HG03460 (cell line): ENCODE data around the gene CHI3L1.
A peak's percentile ranks its signal among the peaks of the same experiment; 100 is the strongest.

ENCODE experiments used
- ATAC-seq: cut with Tn5 transposase; IDR thresholded peaks from one replicate; pipeline ENCODE4 v1.9.1; 2021; ENCODE audit not compliant: unreplicated experiment

CHI3L1 gene

DNA sequence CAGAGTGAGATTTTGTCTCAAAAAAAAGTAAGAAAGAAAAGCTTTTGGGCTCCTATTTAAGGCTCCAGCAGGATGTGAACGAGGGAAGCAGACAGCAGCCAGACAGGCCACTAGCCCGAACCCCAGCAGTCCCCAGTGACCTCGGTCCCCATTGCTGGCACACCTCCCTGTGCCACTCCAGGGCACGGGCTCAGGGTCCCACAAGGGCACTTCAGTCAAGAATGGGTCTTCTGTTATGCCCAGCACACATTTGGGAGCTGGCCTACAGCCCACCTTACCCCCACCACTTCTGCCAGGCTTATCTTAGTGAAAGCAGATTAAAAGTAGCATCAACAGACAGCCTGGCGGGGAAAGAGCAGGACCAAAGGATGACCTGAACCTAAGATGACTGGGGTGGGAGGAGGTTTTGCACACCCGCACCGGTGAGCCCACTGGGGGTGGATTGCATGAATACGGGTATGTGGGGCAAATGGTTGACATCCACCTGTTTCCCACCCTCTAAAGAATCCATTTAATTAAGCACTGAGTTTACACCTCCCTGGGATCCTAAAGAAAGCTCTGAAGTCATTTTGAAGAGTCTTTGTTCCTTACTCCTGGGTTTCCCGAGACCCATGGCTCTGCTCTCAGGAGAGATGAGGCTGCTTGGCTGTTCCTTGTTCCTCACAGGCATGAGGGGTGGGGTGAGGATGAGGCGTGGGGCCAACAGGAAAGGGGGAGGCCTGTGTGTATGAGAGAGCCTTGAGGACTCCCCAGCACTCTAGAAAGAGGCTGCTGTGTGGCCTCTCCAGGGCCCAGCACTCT lies 4.7 kb downstream of the CHI3L1 start:
- no peak for ATAC-seq

DNA sequence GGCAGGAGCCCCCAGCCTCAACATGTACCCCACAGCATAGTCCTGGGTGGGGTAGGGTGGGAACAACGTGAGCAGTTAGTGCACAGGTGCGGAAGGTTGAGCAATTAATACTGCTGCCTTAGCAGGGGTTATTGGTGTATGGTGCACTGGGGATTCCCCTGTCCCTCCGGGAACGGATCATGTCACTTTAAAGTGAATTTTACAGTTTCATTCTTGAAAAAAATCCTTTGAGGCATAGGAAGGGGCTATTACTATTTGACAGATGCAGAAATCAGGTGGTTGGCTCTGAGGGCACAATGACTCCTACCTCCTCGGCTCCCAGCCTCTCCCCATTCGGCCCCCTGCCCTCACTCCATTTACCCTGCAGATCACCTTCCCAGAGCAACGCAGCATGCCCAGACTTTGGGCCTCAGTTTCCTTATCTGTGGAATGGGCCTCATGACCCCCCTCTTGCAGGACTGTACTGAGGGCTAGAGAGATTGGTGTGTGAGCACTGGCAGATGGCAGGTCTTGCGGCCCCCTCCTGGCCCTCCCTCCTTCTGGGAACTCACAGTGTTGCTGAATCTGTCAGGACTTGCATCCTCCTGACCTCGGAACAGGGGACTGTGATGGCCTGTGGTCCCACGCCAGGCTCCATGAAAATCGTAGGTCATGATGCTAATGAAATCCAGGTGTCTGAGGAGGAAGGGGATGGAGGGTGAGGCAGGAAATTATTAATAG lies 5.7 kb downstream of the CHI3L1 start:
- ATAC-seq: no peak

DNA sequence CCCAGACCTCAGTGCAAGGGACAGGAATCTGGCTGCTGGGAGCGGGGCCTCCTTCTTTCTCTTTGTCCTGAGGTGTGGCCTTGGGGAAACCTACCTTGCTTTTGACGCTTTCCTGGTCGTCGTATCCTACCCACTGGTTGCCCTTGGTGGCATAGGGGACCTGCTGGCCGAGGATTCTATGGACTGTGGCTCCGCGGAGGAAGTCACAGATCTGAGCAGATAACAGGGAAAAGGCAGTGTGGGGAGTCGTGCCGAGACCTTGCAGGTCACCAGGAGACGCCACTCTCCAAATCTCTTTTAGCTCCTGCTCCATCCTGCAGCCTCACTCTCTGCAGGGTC lies 6.9 kb downstream of the CHI3L1 start:
- ATAC-seq: no peak

DNA sequence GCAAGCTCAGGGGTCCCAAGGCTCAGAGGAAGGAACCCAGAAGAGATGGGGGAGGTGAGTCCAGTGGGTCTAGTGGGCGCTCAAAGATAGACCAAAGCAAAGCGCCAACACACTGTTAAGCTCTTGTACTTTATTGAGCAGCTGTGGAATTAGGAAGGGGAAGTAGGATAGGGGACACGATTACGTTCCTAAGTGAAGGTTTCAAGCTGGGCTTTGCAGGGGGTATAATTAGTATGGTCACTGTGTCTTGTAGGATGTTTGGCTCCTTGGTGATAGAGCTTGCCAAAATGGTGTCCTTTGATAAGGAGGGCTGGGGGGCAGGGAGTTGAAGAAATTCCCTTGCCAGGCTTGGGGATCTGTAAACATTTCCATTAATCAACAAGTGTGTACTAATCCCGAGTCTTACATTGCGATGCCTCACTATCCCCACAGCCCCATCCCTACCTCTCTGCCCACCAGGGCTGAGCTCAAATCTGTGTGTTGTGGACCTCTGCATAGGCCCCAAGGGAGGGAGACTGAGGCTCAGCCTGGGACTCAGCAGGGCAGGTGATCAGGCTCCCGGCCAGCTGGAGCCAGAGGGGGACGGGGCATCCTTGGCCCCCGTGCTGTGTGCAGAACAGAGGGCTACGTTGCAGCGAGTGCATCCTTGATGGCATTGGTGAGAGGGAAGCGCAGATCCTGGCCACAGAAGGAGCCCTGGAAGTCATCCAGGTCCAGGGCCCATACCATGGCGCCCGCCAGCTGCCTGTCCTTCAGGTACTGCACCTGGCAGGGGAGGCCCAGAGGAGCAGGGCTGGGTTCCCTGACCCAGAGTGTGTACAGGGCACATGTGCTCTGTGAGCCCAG lies 7.5 kb downstream of the CHI3L1 start:
- no peak for ATAC-seq

DNA sequence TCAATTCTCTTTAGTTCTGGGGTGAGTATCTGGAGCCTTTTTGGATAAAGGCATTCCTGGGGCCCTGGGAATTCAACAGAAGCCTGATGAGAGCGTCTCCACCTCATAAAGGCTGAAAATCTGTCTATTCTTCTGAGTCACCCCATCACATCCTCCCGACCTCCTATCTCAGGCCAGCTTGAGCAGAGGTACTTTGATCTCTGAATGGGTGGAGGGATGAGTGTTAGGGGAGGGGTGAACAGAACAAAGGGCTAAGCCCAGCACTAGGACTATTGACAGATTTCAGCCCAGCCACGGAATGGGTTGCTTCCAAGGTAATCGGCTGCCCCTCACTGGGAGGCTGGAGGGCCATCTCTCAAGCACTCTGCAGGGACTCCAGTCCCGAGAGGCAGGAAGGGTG lies 8.4 kb downstream of the CHI3L1 start:
- no peak for ATAC-seq

DNA sequence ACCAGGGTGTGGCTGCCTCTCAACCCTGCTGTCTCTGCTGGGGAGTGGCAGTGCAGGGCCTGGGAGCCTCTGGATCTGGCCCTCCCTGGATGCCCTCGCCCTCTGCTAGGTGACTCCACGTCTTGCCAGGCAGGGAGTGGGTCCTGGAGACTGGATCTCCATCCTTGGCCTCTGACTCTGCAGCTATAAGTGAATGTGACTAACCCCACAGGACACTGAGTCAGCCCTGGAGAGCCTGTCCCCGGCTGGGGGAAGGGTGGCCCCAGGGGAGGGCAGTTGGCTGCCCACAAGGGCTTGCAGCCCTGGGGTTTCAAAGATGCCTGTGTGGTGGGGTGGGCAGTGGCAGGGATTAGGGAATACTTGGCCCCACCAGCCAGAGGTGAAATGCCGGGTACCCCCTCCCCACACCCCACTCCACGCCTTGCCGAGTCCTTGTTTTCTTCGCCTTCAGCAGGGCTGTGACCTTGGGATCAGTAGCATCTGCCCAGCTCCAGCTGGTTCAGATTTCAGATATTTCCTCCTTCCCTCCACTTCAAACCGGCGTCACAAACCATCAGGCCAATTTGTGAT lies 8.9 kb downstream of the CHI3L1 start:
- no peak for ATAC-seq

DNA sequence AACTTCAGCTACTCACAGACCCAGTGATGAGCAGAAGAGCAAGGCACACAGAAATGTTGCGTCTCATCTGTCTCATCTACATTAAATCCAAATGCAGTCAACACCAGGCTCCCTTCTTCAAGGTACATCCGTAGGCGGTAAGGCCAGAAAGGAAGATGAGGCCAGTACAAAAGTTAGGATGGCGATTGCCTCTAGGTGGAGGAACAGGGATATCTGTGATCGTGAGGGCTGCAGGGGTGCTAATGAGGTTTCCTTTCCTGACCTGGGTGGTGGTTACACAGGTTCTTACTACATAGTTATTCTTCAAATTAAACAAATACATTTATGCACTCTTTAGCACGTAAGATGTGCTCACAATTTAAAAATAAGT lies 9.5 kb downstream of the CHI3L1 start:
- no peak for ATAC-seq

DNA sequence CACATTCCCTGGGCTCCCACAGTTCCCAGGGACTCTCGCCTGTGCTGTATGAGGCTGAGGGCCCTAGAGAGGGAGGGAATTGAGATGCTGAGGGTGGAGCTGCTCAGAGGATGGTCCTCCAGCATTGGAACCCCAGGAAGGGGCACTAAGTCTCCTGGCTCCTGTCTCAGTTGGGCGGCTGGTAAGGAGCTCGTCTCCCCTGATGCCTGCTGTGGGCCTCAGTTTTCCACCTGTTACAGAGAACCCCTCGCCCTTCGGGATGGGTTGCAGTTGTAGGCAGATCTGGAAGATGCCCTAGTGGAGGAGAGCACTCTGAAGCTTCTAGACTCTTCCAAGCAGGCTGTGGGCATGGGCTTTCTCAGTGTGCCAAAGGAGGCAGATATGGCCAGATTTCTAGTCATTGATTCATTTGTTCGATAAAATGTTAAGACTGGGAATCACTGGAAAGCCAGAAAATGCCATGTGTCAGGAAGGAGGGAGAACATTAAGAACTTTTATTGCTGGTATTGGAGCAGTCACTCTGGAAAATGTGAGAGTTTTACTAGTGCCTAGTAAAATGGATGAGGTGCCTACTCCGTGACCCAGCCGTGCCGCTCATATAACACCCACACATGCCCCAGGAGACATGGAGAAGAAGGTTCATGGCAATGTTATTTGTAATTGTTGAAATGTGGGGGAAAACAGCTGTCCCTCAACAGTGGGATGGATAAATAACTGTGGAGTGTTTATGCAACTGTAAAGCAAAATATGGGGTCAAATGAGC lies 10.1 kb downstream of the CHI3L1 start:
- no peak for ATAC-seq

DNA sequence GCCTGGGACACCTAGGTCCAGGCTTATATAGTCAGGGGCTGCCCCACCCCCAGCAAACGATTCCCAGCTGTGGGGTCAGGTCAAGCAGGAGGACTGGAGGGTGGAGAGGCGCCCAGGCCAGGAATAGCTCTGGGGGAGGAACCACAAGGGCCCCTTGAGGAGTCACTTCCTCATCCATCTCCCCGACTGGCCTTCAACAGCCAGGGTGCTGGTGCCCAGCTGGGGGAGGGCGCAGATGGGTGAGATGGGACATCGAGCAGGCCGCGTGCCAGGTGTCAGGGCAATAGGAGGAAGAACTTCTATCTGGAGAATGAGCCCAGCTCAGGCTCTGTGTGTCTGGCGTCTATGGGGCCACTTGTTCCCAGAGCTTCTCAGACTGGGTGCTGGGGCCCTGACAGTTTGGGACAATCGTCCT lies 10.7 kb downstream of the CHI3L1 start:
- no peak for ATAC-seq

DNA sequence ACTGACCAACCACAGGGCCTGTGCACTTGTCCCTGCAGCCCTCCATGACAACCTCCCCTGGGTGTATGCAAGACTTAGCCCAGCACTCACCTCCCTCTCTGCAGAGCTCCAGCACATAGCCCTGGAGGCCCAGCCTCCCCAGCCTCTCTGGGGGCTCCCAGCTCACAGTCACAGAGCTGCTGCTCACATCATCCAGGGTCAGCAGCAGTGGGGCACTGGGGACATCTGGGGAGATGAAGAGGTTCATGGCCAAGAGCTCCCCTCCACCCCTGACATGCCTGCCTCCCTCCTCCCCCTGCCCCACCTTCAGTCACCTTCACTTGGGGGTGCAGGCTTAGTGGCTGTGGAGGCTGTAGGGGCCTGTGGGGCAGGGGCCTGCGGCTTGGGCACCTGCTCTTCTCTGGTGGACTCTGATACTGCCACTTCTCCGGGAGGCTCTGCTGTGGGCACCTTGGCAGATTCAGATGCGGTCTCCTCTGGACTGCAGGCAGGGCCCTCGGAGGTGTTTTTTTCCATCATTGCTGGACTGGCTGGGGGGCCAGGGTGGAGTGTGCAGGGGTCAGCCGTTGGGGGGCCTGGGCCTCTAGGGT lies 11.2 kb downstream of the CHI3L1 start, which contains the start of gene MYBPH:
MYBPH (minus strand) TSS at position 590 of the 590 bp plus-strand sequence; CDS start at position 519, 71 bp downstream.
- ATAC-seq: no peak

DNA sequence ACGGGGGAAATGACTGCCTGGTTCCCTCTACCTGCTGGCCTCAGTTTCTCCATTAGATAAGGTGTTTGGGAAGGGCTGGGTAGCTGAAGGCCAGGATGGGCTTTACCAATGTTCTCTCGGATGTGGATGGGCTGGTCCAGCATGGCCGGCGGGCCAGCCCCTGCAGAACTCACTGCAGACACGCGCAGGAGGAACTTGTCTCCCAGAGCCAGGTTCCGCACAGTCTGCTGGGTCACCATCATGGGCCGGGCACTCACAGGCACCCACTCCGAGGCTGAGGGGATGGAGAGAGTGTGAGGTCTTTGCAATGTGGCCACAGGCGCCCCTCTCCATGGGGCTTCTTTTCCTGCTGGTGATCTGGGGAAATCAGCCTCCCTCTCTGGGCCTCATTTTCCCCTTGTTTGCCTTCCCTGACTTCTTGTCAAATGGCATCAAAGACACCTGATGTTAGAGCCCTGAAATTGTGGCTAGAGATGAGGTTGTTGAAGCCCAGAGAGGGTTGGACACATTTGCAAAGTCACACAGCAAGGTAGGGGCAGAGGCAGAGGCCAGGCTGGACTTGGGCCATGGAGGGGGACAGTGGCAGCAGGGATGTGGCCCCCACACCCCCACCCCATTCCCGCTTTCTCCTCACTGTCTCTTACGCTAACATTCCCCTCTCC lies 12.0 kb downstream of the CHI3L1 start:
- no peak for ATAC-seq

DNA sequence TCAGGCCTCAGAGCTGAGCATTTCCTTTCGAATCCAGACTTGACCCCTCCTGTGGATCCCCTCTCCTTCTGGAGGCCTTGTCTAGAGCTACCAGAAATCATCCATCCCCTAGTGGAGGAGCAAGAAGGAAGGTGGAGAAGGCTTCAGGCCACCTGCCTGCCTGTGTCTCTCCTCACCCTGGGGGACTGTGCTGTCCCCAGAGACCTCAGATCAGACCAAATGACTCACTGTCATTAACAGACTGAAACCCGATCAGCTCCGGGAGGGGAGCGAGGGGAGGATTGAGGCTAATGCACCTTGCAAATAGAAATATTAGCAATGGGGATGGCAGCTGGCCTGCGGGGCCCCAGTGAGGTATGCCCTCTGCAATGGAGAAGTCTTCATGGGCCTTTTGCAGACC lies 12.9 kb downstream of the CHI3L1 start:
- peak; percentile 97 for ATAC-seq

DNA sequence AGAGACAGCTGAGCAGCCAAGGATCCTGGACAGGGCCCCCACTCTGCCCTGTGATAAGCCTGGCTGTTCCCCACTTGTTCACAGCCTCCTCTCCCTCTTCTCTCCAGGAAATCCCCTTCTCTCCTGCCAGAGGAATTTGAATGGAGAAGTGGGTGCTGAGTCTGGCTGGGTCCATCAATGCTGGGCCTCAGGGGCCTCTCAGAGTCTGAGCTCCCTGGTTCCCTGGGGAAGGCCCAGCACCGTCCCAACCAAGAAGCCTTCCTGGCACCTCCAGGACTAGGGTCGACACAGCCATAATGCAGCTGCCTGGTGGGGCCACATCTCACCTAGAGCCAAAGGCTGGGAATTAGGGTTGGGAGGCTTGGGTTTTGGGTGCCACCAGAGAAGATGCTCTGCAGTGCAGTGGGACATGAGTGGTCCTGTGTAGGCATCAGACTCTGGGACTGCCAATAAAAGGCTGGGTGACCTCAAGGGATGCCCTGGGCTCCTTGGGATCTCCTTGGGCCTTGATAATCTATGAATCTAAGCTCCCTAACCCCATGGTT lies 13.4 kb downstream of the CHI3L1 start:
- no peak for ATAC-seq

DNA sequence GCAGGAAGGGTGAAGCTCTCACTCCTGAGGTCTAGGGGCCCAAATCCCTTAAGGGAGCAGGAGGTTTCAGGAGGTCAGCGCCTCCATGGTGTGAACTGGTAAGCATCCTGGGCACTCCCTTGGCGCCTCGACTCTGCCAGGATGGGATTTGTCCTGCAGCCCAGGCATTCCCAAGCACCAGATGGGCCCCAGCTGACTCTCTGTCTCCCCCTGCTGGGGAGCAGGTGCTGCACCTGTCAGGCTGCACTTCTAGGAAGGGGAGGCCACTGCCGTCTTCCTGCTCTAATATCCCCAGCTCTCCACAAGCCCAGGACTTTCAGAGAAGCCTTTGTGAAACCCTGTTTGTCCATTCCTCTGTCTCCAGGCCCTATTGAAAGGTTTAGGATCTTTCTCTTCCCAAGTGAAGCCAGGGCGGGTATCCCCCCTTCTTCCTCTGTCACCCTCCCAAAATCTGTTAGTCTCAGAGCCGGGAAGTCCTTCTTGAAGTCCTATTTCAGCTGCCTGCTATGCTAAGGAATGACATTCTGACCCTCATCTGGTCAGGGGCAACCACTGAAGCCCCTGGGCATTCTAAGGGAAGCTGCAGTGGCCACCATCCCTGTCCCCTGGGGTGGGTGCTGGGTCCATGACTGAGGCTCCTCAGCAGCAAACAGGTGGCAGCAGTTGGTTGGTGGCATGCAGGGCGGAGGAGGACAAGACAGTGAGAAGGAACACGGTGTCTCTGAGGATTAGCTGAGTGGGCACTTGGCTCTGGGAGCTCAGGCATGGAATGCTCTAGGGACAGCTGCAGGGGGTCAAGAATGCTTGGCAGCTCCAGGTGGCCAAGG lies 14.1 kb downstream of the CHI3L1 start:
- ATAC-seq: no peak

DNA sequence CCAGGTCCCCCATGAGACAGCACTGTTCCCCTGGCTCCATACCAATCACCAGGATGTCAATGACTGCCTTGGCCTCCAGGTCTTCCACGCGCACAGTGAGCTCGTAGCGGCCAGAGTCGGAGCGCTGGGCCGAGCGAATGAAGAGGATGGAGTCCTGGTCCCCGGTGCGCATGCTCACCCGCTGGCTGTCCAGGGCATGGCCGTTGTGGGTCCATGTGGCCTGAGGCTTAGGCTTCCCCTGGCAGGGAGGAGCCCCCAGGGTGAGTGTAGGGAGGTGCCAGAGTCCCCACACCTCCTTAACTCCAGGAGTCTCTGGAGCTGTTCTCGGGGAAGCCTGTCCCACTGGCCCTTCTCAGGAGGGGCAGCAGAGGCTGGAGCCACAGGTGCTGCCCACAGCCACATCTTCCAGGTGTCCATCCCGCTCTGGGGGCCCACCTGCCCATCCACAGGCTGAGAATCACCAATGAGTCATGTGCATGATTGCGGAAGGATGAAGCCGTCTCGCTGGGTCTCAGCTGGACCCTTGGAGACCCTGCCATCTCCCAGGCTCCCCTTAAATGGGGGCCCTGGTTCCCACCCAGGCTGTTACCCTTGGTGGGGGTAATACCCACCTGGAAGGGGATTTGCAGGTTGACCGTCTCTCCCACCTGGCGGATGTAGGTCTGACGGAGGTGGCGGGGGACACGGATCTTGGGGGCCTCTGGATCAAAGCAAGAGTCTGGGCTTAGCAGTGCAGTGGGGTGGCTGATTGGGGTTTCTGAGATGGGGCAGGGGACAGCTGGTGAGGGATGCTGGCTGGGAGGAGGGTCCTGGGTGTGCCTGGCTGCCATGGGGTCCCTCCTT lies 14.9 kb downstream of the CHI3L1 start:
- no peak for ATAC-seq

DNA sequence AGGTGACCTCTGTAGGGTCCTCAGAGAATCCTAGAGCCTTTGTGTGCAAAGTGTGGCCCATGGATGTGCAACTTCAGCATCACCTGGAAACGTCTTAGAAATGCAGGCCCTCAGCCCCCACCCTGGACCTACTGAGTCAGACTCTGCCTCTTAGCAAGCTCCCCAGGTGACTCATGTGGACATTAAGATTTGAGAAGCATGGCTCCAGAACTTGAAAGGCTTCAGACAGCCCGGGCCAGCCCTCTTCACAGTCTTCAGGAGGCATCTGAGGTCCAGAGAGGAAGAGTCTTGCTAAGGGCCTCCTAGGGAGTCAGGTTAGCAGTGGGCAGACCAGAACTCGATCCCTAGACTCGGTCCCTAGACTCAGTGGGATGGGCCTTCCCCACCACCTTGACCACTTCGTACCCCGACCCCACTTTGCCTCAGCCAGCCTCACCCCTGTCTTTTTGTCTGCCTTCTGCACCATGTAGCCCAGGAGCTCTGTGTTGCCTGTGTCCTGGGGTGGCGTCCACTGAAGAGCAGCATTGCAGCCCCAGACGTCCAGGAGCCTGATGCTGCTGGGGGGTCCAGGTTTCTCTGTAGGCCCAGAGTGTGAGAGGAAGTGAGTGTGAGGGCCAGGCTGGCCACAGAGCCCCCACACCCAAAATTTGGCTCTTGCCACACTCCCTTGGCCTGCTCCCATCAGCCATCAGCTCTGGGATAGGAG lies 15.7 kb downstream of the CHI3L1 start:
- ATAC-seq: no peak
